ENCODE results near the gene KLHDC7B.

The KLHDC7B gene

DNA sequence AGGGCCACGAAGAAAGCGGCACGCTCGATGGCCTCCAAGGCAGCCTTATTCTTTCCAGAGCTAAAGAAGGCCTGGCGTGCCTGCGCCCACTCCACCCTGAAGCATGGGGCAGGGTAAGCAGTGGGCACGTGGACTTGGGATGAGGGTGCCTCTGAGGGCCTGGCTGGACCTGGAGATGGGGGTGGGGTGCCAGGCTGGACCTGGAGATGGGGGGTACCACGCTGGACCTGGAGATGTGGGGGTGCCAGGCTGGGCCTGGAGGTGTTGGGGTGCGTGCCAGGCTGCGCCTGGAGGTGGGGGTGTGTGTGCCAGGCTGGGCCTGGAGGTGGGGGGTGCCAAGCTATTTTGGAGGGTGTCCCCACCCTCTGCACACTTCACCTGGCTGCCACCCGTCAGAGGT is 27.3 kb downstream of the KLHDC7B start:
- DNase-seq (ENCODE audit: low read depth in 2 of 2), result no peak

DNA sequence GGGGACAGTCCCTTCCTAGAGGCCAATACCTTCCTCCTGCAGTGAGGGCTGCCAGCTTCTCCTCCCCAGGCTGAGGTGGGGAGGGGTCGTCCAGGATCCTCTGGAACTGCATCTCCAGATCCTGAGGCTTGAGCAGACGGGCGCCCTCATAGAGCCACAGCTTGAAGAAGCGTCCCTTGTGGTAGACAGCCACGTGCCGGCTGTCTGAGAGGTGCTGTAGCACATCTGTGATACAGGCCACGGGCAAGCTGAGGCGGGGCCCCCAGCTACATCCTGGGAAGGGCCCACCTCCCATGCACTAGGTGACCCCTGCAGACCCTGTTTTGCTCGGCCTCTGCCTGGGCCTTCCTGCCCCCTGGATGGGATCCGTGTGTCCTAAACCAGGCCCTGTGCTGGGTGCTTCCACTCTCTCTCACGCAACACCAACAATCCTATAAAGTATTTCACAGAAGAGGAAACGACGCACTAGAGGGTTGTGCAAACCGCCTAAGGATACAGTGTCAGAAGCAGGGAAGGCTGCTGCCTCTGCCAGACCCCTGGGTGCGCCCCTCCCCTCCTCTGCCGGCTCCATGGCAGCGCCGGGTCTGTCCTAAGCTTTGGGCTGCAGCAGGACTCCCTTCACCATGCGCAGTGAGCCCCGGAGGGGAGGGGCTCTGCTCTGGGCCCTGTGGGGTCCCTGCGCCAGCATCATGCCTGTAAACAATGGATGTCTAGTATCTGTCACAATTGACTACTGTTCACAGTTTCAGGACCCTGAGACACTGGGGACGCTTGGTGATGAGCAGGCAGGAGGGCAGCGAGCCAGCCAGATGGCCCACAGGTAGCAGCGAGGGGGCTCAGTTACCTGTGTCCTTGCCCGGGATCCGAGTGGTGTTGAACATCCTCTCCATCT is 28.0 kb downstream of the KLHDC7B start:
- DNase-seq (ENCODE audit: low read depth in 2 of 2), result no peak

- no peak for DNase-seq (ENCODE audit: low read depth in 2 of 2)
These were observed 28.7 kb downstream of the KLHDC7B start for GRCh38 chr22:50574383-50574755.

GRCh38 chr22:50575426-50575941 is 29.8 kb downstream of the KLHDC7B start:
- no peak for DNase-seq (ENCODE audit: low read depth in 2 of 2)

- no peak for DNase-seq (ENCODE audit: low read depth in 2 of 2)
These were observed 30.4 kb downstream of the KLHDC7B start for GRCh38 chr22:50576070-50576469.

DNA sequence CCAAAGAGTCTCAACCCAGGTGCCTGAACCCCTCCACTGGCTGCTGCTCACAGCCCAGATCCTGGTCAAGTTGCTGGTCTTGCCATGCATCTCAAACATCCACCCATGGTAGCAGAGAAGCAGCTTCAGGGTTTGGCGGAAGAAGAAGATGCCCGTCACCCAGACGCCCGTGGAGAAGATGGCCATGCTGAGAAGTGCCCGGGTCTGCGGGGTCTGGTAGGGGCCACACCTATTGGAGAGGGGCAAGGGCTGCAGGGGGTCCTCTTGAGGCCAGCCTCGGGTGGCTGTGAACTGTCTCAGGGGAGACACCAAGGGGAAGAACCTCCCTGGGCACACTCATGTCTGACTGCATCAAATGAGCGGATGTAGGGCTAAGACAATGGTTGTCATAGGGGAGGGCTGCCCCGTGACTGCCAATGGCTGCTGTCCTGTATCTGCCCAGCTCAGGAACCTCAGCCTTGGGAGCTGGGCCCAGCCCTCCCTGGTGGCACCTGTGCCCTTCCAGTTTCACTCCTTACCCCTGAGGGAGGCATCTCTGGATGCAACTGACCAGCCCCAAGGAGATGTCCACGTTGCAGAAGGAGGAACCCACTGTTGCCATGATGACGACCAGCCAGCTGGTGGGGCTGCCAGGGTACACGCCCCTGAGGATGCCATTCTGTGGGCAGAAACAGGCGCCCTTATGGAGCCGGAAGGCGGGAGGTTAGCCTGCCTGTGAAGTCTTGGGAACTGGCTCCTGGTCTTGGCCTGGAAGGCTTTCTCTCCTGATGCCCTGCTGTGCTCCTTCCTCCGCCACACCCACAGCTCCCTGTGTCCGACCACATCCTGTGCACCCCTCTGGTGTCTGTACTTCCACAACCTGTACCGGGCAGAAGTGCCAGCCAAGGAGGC is 31.4 kb downstream of the KLHDC7B start:
- DNase-seq (ENCODE audit: low read depth in 2 of 2), result no peak

GRCh38 chr22:50577697-50577986 is 31.9 kb downstream of the KLHDC7B start:
- DNase-seq (ENCODE audit: low read depth in 2 of 2), result no peak

DNA sequence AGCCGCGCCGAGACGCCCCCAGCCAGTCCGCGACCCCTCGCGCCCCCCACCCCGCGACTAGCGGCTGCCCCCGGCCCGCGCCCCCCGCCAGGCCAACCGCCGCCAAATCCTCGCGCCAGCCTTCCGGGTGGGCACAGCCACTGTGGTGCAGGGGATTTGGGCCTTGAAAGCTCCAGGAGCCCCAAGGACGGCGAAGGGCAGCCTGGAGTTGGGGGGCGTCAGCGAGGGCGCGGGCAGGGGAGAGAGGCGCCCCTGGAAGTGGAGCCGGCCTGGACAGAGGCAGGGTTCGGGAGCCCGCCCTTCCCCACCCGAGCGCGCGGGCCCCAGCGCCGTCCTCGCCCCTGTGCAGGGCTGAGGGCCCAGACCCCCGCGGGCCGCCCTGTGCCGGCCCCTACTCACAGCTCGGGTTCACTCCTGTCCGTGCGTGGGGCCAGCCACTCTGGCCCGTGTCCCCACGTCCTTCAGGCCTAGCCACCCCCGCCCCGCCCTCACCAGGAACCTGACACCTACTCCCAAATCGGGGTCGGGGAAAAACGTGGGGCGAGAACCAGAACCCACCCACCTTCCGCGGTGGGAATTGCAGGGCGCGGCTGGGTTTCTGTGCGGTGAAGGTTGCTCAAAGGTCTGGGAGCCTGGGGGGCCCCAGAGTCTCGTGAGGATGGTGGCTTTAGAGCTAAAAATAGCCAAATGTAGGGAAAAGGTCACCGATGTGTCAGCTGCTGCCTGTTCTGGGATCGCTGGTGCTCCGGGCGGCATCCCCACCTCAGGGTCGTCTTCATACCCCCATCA is 32.5 kb downstream of the KLHDC7B start, which contains the start of gene CPT1B:
CPT1B (minus strand) TSS at position 441 of the 789 bp plus-strand sequence. CDS start 512 bp downstream, outside the sequence.
- no peak for DNase-seq (ENCODE audit: low read depth in 2 of 2)

DNA sequence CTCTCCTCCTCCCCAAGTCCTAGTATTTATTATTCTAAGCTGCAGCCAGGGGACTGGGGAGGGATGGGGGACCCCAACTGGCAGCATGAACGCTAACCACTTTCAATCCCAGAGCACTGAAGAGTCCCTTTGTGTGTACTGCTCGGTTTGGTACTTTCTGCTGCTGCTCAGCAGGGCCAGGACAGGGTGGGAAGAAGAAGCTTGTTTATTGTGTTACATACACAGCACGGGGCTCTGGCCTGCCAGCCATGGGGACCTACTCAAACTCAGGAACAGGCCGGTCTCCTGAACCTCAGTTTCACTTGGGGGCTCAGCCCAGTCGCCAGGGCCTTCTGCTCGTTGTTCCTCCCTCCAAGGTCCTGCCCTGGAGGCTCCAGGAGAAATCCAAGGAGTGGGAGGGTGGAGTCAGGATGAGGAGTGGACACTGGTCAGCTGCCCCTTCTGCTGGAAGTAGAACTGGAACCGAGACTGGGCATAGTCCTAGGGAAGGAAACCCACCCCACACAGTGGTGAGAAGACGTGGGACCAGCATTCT is 33.1 kb downstream of the KLHDC7B start:
- DNase-seq (ENCODE audit: low read depth in 2 of 2), result no peak

DNA sequence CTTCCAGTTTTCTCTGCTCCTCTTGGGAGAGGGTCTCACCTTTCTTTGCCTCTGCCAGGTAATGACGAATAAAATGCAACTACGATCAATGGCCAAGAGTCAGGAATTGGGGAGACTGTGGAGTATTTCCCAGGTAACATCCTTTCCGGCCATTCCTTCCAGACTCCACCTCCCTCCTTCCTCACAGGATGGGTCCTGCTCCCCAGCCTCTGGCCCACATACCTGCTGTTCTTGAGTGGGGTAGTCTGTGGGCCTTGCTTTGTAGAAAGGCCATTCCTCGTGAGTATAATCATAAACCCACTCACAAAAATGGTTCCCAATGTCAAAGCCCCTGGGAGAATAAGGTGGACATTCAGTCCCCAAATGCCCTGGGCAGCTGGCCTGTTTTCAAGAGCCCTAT is 34.1 kb downstream of the KLHDC7B start:
- no peak for DNase-seq (ENCODE audit: low read depth in 2 of 2)

GRCh38 chr22:50581031-50581949 is 35.6 kb downstream of the KLHDC7B start:
- DNase-seq (ENCODE audit: low read depth in 2 of 2), result no peak

GRCh38 chr22:50581950-50582492 is 36.3 kb downstream of the KLHDC7B start:
- peak in 1 of 2 donors; percentile 17 for DNase-seq (ENCODE audit: low read depth in 2 of 2)

DNA sequence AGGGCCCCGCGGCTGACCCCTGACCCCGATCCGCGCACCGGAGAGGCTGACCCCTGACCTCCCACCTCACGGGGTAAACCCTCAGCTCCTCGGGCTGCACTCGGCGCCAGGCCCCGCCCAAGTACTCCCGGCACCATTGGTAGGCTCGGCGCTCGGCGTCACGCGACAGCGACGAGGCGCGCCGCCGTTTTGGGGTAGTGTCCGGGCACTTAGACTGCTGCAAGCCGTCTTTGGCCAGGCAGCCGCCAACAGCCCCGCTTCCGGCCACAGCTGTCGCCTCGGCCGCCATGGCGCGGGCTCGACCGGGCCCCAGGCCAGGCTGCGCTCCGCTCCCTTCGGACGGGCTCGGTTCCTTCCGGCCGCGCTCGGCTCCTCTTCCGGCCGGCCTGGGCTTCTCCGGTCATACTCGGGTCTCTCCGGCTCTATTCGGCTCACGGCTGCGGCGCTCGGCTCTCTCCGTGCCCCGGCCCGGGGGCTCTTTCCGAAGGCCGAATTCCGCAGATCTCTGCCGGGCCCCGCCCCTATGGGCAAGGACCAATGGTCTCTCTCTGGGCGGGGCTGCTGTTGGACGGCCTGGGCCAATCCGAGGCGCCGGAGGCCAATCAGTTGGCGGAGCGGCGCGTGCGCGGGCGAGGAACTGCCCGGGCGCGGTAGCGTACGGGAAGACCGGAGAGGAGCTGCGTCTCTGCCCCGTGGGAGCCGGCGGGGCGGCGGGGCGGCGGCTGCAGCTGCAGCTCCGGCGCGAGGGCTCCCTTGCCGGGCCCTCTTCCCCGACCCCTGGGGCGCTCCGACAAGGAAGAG is 37.0 kb downstream of the KLHDC7B start, which contains the start of gene CHKB:
CHKB (minus strand) TSS at position 357 of the 801 bp plus-strand sequence; CDS start at position 289, 68 bp downstream.
- peak; percentile 99 for DNase-seq (ENCODE audit: low read depth in 2 of 2)

DNA sequence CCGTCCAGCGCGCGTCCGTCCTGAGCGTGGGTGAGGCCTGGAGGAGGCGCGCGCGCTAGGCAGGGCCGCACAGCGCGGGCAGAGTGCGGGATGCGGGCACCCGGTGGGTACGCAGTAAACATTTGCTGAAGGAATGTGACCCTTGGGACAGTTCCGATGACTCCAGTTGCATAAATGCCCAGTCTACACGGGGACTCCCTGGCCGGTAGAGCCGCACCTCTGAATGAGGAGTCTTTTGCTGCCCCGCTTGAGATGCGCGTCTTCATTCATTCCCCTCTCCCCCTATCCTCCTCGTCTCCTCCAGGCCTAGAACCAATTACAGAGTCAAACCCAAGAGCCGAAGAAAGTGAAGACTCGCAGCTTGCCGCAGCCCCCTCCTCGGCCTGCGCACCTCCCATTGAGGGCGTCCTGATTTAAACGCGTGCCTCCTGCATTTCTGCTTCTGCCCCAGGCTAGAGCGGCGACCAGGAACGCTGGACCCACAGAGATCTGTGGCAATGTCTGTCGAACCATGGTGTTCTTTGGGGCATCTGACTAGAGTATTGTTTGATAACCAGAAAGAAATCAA is 37.7 kb downstream of the KLHDC7B start:
- no peak for DNase-seq (ENCODE audit: low read depth in 2 of 2)

DNA sequence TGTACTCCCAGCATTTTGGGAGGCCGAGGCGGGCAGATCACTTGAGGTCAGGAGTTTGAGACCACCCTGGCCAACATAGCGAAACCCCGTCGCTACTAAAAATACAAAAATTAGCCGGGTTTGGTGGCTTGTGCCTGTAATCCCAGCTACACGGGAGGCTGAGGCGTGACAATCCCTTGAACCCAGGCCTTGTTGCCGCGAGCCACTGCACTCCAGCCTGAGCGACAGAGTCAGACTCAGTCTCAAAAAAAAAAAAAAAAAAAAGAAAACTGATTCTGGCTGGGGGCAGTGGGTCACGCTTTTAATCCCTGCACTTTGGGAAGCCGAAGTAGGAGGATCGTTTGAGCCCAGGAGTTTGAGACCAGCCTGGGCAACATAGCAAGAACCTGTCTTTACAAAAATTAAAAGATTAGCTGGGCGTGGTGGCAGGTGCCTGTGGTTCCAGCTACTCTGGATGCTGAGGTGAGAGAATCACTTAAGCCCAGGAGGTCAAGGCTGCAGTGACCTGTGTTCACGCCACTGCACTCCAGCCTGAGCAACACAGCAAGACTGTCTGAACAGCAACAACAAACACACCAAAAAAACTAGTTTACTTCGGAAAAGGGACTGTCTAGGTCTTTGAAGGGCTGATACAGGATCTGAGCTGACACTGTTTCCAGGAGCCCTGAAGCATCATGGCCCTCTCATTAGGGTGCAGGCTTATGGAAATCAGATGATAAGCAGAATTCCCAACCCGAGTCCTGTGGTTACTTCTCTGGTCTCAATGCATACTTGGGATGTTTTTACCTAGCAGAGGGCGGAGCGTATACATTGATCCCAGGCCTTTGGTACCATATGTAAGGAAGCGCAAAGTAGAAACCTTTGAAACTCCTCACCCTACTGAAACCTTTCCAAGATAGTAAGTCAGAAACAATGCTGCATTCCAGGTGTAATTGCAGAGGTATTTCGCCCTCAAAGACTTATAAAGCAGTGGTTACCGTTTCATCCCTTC is 38.7 kb downstream of the KLHDC7B start:
- no peak for DNase-seq (ENCODE audit: low read depth in 2 of 2)

DNA sequence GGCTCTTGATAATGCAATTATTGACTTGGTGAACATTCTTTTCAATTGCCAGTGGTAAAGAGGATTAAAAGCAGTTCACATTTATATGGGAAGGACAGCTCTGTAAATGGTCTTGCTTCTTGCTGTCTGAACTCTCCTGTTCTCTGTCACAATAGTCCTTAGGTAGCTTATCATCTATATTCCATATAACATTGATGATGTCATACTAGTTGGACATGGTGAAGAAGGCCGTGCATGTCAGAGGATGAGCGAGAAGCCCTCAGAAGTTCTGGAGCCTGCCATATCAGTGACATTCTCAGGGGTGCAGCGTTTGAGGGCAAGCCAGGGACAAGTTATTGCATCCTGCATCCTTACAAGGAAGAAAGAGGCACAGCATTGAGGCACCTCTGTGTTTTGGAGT is 39.5 kb downstream of the KLHDC7B start:
- DNase-seq (ENCODE audit: low read depth in 2 of 2), result no peak

DNA sequence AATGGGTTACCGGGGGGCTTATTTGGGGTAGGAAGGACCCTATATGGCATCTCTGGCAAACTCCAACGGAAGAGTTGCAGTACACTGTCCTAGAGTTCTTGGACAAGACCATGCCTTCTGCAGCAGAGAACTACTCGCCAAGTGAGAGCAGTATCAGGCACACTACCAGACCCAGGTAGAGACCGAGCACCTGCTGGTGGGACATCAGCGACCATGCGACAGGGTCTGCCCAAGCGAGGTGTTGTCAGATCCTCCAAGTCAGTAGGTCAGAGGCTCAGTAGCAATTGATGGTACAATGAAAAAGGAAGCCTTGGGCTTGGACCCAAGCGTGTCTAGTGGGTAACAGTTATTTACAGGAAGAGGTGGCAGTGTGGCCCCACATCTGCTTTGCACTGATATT is 40.1 kb downstream of the KLHDC7B start:
- DNase-seq (ENCODE audit: low read depth in 2 of 2), result no peak

DNA sequence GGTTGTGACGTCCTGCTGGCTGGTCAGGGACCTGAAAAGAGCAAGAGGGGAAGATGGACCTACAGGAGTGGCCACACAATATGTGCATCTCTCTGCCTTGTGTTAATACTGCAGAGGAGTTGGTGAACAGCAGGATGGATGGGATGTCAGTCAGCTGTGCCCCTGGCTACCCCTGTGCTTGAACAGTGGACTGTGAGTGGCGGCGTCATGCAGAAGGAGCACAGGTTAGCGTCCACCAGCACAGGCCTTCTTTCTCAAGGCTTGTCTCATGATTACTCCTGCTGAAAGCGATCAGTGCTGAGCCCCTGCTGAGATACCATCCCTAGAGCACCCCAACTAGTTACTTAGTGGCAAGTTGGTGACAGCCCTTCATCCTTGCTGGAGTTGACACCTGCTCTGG is 40.7 kb downstream of the KLHDC7B start:
- no peak for DNase-seq (ENCODE audit: low read depth in 2 of 2)

Measured in stimulated activated CD8-positive, alpha-beta memory T cell treated with anti-CD3 and anti-CD28 coated beads, Interleukin-15, amount 100 ng/mL, for 48 hours (primary cell).